ENCODE measurements around the gene TAS1R3.

GRCh38 chr1:1347026-1347595 is 16.0 kb downstream of the TAS1R3 start:
- no peak for TF ChIP-seq CTCF (IDR thresholded peaks at IDR 0.05)
- no peak for TF ChIP-seq POLR2A (IDR thresholded peaks at IDR 0.05)

Measured in adrenal gland (tissue), 5 donors.